ENCODE results near the gene CHRNB4. TPM values are rescaled to one million over a fixed set of nuclear protein-coding genes. Genes with fewer than 3 reads are reported as not detected.
"Not testable (repeated sequence)": the region's sequence is repeated elsewhere in the genome, so short reads cannot be mapped to it uniquely, and the experiment has no call there.

Gene CHRNB4
- total RNA-seq, 1 donor from 2014 or later, result not detected

- Histone ChIP-seq H3K4me3 (ENCODE audit: low read depth, low read length) (no peak overlapping the region), H3K27me3 (ENCODE audit: control insufficient read depth, insufficient read depth, low read length) (no peaks in the 10 kb centered on the region), H3K36me3 (ENCODE audit: control insufficient read depth, insufficient read depth, low read length) (no peaks in the 10 kb centered on the region)
- DNase-seq (ENCODE audit: low read depth) (no peak), FAIRE-seq (no peak)
- TF ChIP-seq CTCF (IDR thresholded peaks at IDR 0.05; ENCODE audit: insufficient read depth, low read length, severe bottlenecking), result no peak
Observed at GRCh38 chr15:78614021-78614420, 27.0 kb downstream of the CHRNB4 start.

DNA sequence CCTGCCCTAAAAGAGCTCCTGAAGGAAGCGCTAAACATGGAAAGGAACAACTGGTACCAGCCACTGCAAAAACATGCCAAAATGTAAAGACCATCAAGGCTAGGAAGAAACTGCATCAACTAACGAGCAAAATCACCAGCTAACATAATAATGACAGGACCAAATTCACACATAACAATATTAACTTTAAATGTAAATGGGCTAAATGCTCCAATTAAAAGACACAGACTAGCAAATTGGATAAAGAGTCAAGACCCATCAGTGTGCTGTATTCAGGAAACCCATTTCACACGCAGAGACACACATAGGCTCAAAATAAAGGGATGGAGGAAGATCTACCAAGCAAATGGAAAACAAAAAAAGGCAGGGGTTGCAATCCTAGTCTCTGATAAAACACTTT, 31.5 kb downstream of the CHRNB4 start:
- not testable (repeated sequence) for FAIRE-seq; H3K36me3 ChIP-seq (ENCODE audit: control insufficient read depth, insufficient read depth, low read length); H3K4me3 ChIP-seq (ENCODE audit: low read depth, low read length); H3K27me3 ChIP-seq (ENCODE audit: control insufficient read depth, insufficient read depth, low read length); DNase-seq (ENCODE audit: low read depth)

DNA sequence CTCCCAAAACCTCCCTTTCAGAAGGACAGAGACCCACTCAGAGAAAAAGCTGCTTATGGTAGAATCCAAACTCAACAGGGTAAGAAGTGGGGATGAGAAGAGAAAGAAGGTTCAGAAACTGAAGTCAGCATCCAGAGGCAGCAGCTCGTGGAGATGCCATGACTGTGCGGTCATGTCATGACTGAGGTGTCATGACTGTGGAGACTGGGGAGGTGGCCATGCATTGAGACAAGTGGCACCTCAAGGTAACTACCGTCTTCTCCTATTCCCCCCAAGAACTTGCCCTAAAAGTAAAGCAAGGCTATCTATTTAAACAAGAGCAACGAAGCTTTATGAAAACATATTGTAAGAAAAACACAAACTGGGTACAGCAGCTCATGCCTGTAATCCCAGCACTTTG, 35.3 kb downstream of the CHRNB4 start:
- TF ChIP-seq CTCF (IDR thresholded peaks at IDR 0.05; ENCODE audit: insufficient read depth, low read length, severe bottlenecking), result no peak
- H3K27me3 ChIP-seq (ENCODE audit: control insufficient read depth, insufficient read depth, low read length), result peaks cover 1% of the 10 kb centered on the region
- no peak for FAIRE-seq
- H3K4me3 ChIP-seq (ENCODE audit: low read depth, low read length), result no peak overlapping the region
- no peaks in the 10 kb centered on the region for H3K36me3 ChIP-seq (ENCODE audit: control insufficient read depth, insufficient read depth, low read length)
- no peak for DNase-seq (ENCODE audit: low read depth)

DNA sequence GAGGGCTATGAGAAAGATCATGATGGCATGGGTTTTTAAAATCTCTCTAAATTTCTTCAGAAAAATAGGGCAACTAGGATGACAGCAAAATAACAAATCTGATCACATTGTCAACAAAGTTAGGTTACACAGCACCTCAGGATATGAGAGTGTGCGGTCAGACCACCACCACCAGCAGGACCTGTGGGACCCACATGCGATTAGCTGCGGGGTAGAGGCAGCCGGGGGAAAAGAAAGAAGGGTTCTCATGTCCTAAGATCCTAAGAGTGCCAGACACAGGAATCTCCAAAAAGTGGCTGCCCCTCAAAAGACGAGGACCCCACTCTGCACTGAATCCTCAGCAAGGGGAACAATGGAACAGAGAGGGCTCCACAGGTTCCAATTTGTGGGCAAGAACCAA, 35.8 kb downstream of the CHRNB4 start:
- FAIRE-seq, result no peak

DNA sequence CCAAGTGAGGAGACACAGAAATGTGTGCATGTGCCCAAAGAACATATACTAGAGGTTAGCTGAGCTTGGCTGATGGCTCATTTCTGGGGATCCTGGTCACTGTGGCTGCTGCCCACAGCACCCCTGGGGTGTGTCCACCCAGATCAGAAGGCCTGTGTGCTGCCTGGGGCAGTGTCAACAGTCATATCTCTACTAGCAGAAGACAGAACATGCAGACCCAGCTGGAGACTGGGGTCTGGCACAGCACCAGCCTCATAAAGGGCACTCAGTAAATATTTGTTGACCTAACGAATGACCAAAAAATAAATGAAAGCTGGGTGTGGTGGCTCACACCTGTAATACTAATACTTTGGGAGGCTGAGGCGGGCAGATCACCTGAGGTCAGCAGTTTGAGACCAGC, 36.6 kb downstream of the CHRNB4 start:
- DNase-seq (ENCODE audit: low read depth) (no peak), FAIRE-seq (no peak)
- TF ChIP-seq CTCF (IDR thresholded peaks at IDR 0.05; ENCODE audit: insufficient read depth, low read length, severe bottlenecking), result no peak
- Histone ChIP-seq H3K4me3 (ENCODE audit: low read depth, low read length) (no peak overlapping the region), H3K36me3 (ENCODE audit: control insufficient read depth, insufficient read depth, low read length) (no peaks in the 10 kb centered on the region), H3K27me3 (ENCODE audit: control insufficient read depth, insufficient read depth, low read length) (peaks cover 1% of the 10 kb centered on the region)

More for the DNA sequence above, 35.8 kb downstream of the CHRNB4 start:
- Histone ChIP-seq H3K27me3 (ENCODE audit: control insufficient read depth, insufficient read depth, low read length) (peaks cover 1% of the 10 kb centered on the region), H3K36me3 (ENCODE audit: control insufficient read depth, insufficient read depth, low read length) (no peaks in the 10 kb centered on the region), H3K4me3 (ENCODE audit: low read depth, low read length) (no peak overlapping the region)
- no peak for DNase-seq (ENCODE audit: low read depth)
- no peak for TF ChIP-seq CTCF (IDR thresholded peaks at IDR 0.05; ENCODE audit: insufficient read depth, low read length, severe bottlenecking)

GRCh38 chr15:78603467-78603866, 37.5 kb downstream of the CHRNB4 start:
- Histone ChIP-seq H3K36me3 (ENCODE audit: control insufficient read depth, insufficient read depth, low read length) (no peaks in the 10 kb centered on the region), H3K4me3 (ENCODE audit: low read depth, low read length) (no peak overlapping the region), H3K27me3 (ENCODE audit: control insufficient read depth, insufficient read depth, low read length) (peaks cover 1% of the 10 kb centered on the region)
- TF ChIP-seq CTCF (IDR thresholded peaks at IDR 0.05; ENCODE audit: insufficient read depth, low read length, severe bottlenecking), result no peak
- DNase-seq (ENCODE audit: low read depth), result no peak
- FAIRE-seq, result no peak
